HG02938 (cell line): ENCODE data around the gene PLXDC2.

Source experiments
- ATAC-seq: cut with Tn5 transposase; IDR thresholded peaks from one replicate; pipeline ENCODE4 v1.9.1; 2021; ENCODE audit warnings: mild to moderate bottlenecking, moderate library complexity; ENCODE audit not compliant: unreplicated experiment

The PLXDC2 gene

GRCh38 chr10:19906108-19906791, 90.0 kb downstream of the PLXDC2 start:
- no peak for ATAC-seq

DNA sequence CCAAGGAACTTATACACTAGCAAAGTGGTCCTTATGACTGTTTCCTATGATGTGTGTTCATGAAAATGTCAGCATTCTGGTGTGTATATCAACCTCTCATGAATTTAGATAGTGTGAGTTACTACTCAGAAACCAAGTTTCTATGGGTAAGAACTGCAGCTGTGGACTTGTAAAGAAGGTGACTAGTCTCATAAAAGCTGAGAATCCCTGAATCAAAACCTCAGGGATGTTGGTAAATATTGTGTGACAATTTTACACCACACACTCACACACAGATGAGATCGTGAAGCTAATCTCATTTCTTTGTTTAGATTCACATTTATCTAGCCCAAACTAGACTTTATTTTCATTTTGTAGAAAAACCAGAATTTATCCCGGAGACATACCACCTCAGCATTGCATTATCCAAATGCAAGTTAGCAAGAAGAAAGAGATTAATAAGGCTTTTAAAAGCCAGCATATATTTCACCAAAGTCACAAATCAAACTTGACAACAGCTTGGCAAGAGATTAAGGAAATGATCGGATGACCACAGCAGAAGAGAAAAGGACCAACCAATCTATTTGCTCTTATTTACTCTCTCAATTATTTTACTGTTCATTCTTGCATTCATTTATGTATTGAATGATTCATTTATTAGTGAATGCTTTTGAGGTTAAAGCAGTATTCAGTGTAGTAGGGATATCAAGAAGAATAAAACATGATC, 92.9 kb downstream of the PLXDC2 start:
- no peak for ATAC-seq

DNA sequence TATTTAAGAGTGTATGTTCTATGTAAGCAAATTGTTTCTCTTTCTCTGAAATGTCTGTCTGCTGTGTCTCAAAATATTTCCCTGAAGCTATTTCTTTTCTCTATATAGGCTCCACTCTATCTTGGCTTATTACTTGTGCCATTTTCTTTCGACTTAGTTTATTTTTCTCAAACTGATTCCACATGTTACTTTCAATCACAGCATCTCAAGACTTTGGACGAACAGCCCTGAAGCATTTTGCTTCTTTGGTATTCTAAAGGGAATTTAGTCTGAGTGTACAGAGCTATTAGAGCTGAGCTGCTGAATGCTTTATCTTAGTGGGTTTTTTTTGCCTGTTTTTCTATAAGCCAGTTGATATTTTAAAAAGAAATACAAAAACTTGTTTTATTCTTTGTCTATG, 95.7 kb downstream of the PLXDC2 start:
- ATAC-seq = no peak

DNA sequence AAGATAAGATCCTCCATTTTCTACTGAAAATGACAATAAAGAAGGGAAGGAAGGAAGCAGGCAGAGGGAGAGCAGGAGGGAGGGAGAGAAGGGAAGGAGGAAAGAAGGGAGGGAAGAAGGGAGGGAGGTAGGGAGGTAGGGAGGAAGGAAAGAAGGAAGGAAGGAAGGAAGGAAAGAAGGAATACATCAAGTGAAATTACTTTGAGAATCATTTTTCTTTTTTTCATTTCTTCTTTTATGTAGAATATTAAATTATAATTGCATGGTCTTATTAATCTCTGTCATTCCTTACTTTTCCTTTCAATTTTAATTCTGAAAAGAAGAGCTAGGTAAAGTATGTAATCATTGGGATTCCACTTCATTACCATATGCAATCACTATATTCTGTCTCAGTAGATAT, 97.8 kb downstream of the PLXDC2 start:
- no peak for ATAC-seq

- no peak for ATAC-seq
These were observed 98.9 kb downstream of the PLXDC2 start for GRCh38 chr10:19915125-19915524.

DNA sequence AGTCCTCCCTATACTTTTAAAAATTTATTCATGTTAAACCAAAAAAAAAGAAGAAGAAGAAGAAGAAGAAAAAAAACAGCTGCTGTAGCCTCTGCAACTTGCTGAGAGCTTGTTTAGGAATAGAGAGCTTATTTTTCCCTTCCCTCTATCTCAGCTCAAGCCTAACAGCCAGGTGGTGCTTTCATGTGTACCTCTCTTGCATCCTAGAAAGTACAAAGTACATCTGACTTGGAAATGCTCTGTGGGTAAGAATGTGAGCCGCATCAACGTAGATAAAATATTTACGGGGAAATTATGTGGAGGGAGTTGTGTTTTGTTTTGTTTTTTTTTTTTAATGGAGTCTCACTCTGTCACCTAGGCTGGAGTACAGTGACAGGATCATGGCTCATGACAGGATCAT, 99.6 kb downstream of the PLXDC2 start:
- ATAC-seq = no peak

DNA sequence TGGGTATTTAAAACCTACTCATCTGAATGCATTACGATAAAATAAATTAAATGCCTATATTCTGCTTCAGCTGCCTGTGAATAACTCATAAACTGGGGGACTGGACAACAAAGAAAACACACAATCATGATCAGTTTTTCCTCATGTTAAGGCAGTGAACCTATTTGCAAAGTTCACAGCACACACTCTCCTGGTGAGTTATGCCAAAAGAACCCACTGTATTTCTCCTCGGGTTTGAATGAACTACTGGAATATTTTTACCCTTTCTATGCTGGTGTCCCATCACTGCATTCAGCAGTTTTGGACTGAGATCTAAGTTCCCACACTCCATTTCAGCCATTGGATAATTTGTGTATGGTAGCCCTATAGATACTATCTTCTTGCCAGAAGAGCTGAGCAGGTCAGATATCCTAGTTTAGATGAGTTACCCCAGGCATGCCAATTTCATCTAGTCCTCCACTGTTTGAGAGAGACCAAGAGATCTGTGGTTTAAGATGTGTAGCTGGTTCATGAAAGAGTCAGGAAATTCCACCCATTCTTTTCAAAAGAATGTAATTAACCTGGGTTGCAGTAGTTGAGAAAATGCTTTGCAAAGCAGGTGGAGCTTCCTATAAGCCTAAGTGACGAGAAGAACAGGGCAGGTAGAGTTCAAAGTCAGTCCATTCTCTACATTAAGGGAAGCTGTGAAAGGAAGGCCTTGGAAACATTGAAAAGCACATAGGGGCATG, 101.7 kb downstream of the PLXDC2 start:
- no peak for ATAC-seq

- no peak for ATAC-seq
These were observed 102.6 kb downstream of the PLXDC2 start for GRCh38 chr10:19918794-19919193.

- no peak for ATAC-seq
These were observed 103.4 kb downstream of the PLXDC2 start for GRCh38 chr10:19919671-19920070.

GRCh38 chr10:19920075-19920726, 104.0 kb downstream of the PLXDC2 start:
- no peak for ATAC-seq

- ATAC-seq = no peak
These were observed 105.3 kb downstream of the PLXDC2 start for GRCh38 chr10:19921300-19922140.

GRCh38 chr10:19922236-19922963, 106.2 kb downstream of the PLXDC2 start:
- ATAC-seq = no peak

- no peak for ATAC-seq
These were observed 108.8 kb downstream of the PLXDC2 start for GRCh38 chr10:19925064-19925463.

DNA sequence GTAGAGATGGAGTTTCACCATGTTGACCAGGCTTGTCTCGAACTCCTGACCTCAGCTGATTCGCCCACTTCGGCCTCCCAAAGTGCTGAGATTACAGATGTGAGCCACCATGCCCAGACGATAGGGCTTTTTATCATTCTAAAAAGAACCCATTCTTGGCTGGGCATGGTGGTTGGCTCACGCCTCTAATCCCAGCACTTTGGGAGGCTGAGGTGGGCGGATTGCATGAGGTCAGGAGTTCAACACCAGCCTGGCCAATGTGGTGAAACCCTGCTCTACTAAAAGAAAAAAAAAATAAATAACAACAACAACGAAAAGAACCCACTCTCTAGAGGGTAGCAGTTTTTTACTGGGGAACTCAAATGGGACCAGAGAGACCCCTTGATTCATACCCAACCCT, 112.7 kb downstream of the PLXDC2 start:
- ATAC-seq = no peak

DNA sequence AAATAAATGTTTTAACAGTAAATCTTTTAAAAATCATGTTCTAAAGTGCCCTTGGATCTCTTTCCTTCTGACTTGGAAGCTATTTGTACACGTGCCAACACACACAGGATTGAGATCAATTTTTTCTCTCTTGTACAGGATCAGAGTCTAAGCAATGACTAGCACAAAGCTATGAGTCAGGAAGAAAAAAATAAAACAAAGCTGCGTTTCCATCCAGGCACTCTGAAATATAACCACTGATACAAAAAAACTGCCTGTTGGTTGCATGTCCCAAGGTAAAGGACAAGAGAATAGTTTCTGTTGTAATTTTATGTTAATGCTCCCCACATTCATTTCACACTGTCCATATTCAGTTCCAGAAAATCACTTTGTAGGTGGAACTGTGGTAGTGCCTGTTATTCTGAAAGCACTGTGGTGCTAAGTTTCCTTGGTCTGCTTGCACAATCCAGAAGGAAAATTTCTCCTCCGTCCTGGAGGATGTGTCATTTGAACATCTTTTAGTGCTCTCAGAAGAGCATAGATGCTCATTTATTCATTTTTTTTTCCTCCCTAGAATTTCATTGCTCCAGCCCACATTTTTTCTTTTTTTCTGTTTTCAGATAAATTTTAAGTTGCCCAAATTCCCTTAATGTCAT, 113.4 kb downstream of the PLXDC2 start:
- ATAC-seq = no peak

DNA sequence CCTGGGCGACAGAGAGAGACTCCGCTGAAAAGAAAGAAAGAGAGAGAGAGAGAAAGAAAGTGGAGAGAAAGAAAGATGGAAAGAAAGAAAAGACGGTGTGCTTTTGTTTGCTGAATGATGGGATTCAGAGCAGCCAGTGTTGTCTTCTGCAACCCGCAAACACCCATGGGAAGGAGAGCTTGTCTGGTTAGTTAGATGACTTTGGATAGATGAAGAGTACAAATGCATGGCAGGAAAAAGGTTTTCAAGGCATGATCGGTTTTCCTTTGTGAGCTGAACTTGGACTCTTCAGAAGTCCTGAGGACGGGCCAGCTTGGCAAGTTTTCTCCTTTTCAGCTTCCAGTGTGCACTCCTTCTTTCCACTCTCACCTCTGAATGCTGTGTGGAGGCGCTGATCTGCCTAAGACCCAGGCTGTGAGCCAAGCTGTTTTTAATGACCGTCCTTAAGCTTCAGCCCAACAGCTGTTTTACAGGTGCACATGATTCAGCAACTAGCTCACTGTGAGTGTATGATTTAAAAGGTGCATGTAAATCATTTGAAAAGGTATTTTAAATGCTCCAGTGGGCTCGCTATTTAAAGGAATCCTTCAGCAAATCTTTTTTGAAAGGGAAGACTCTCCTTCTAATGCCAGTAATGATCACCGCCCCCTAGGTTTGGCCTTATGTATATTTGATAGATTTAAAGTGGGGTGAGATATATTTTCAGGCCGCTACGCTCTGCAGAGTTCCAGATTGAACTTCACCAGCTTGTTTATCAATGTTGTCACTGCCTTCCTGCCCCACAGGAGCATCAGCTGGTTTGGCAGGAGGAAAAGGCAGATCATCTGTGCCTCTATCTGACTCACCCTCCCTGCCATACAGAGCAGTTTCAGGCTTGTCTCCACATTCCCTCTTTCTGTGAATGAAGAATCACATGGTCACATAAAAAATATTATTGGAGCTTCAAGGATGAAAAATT, 115.0 kb downstream of the PLXDC2 start:
- ATAC-seq = no peak

DNA sequence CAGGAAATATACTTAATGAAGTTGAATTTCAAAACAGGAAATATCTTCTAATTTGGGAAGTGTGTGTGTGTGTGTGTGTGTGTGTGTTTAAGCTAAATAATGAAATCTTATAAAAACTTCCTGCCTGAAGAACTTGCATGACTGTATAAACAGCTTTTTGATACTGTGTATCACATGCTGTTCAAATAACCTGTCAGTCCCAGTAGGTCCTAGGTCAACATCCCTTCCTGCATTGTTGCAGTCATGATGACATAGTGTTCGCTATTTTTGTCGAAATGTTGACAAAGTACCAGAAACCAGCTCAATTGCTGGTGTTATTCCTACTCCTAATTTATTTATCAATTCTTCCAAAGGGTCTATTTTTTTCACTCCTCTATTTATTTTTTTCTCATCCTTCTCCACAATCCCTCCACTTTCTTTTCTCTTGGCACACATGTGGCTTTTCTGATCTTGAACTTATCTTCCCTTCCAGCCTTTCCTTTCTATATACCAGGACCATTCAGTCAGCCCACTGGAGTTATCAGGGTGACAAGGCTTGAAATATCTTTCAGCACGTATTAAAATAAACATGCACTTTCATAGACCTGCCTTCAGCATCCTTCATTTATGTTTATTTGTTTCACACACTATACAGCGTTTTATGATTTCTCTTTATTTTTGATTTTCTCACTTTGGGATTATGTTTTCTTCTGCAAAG, 115.8 kb downstream of the PLXDC2 start:
- no peak for ATAC-seq
